HEK293 (cell line): ENCODE results near the gene NAT14.

ENCODE experiments used
- CTCF ChIP-seq: fragments of 450-650 bp; formaldehyde crosslinking; IDR thresholded peaks from 2 replicates; pipeline ENCODE4 v1.5.1; 2016; ENCODE audit warnings: missing biosample characterization, missing genetic modification characterization
- GLI2 ChIP-seq: fragments of 450-650 bp; formaldehyde crosslinking; IDR thresholded peaks from 2 replicates; pipeline ENCODE4; 2017; ENCODE audit warnings: missing biosample characterization, missing genetic modification characterization, low read depth, borderline replicate concordance
- KLF9 ChIP-seq: fragments of 450-650 bp; formaldehyde crosslinking; IDR thresholded peaks from 2 replicates; pipeline ENCODE4 v1.5.1; 2016; ENCODE audit warnings: missing biosample characterization, missing genetic modification characterization, low read depth
- SETDB1 ChIP-seq: IDR thresholded peaks from one replicate; pipeline ENCODE4 v1.6.1; 2017; ENCODE audit warnings: mild to moderate bottlenecking, low read length, moderate library complexity, mixed read lengths; ENCODE audit not compliant: insufficient read length
- SP7 ChIP-seq: fragments of 450-650 bp; formaldehyde crosslinking; IDR thresholded peaks from 2 replicates; pipeline ENCODE4 v1.5.1; 2016; ENCODE audit warnings: missing biosample characterization, missing genetic modification characterization
- TCF7L2 ChIP-seq: IDR thresholded peaks from 2 replicates; pipeline ENCODE4 v1.6.1; 2011; ENCODE audit warnings: low read depth, mild to moderate bottlenecking, inconsistent platforms, low read length, moderate library complexity, borderline replicate concordance
- ZFHX2 ChIP-seq: fragments of 450-650 bp; formaldehyde crosslinking; conservative IDR thresholded peaks from 2 replicates; pipeline ENCODE4 v1.5.1; 2016; ENCODE audit warnings: missing biosample characterization, missing genetic modification characterization
- ZNF175 ChIP-seq: fragments of 450-650 bp; formaldehyde crosslinking; IDR thresholded peaks from 2 replicates; pipeline ENCODE4 v1.5.1; 2016; ENCODE audit warnings: missing biosample characterization, missing genetic modification characterization
- ZNF302 ChIP-seq: fragments of 450-650 bp; formaldehyde crosslinking; IDR thresholded peaks from 2 replicates; pipeline ENCODE4 v1.5.1; 2016; ENCODE audit warnings: missing biosample characterization, missing genetic modification characterization, low read depth
- ZNF311 ChIP-seq: fragments of 450-650 bp; formaldehyde crosslinking; IDR thresholded peaks from 2 replicates; pipeline ENCODE4 v1.5.1; 2017; ENCODE audit warnings: missing biosample characterization, missing genetic modification characterization, borderline replicate concordance
- ZNF354C ChIP-seq: fragments of 450-650 bp; formaldehyde crosslinking; IDR thresholded peaks from 2 replicates; pipeline ENCODE4 v1.5.1; 2016; ENCODE audit warnings: missing biosample characterization, missing genetic modification characterization, low read depth, borderline replicate concordance
- ZNF449 ChIP-seq: fragments of 450-650 bp; formaldehyde crosslinking; IDR thresholded peaks from 2 replicates; pipeline ENCODE4 v1.5.1; 2017; ENCODE audit warnings: missing biosample characterization, mild to moderate bottlenecking, missing genetic modification characterization, moderate library complexity

- TF ChIP-seq ZNF449 (tag by site-specific recombination): no peak
- TF ChIP-seq CTCF (tag by site-specific recombination): no peak
- no peak for TF ChIP-seq GLI2
- TF ChIP-seq ZFHX2 (tag by site-specific recombination): no peak
- no peak for TF ChIP-seq ZNF175 (tag by site-specific recombination)
- TF ChIP-seq KLF9 (tag by site-specific recombination): peak; percentile 88
- no peak for TF ChIP-seq SP7 (tag by site-specific recombination)
- no peak for TF ChIP-seq ZNF302
- no peak for TF ChIP-seq ZNF311
- TF ChIP-seq SETDB1: no peak
- no peak for TF ChIP-seq TCF7L2
- no peak for TF ChIP-seq ZNF354C (tag by site-specific recombination)
These were observed 44.4 kb upstream of the NAT14 start for GRCh38 chr19:55440411-55441105.
